ENCODE results near the gene SMAP2.

- TF ChIP-seq CTCF (IDR thresholded peaks at IDR 0.05) (no peak), EP300 (IDR thresholded peaks at IDR 0.05) (no peak), POLR2A (IDR thresholded peaks at IDR 0.05; ENCODE audit: low read depth) (no peak), POLR2AphosphoS5 (IDR thresholded peaks at IDR 0.05) (no peak)
Observed at GRCh38 chr1:40384887-40385286, 11.4 kb downstream of the SMAP2 start.
